Measurements from ENCODE around the gene COBLL1.
A peak's percentile ranks its signal among the peaks of the same experiment; 100 is the strongest.

COBLL1 gene

GRCh38 chr2:164760179-164760578, 81.4 kb downstream of the COBLL1 start:
- Histone ChIP-seq H3K36me3 (ENCODE audit: control insufficient read depth in 2 of 2, insufficient read depth in 1 of 2, low read length in 2 of 2) (no peaks in the 10 kb centered on the region), H3K4me3 (ENCODE audit: low read depth, low read length) (no peak overlapping the region), H3K4me1 (ENCODE audit: control insufficient read depth, insufficient read depth, low read length) (peaks cover 14% of the 10 kb centered on the region), H3K9me3 (ENCODE audit: control insufficient read depth, insufficient read depth, low read depth, low read length) (no peaks in the 10 kb centered on the region), H3K27ac (ENCODE audit: extremely low read depth, low read depth, low read length) (no peak overlapping the region)
- TF ChIP-seq ZNF514 (tag by site-specific recombination; IDR thresholded peaks at IDR 0.05) (no peak), ZNF24 (tag by site-specific recombination; IDR thresholded peaks at IDR 0.05) (no peak), ZBTB11 (tag by site-specific recombination; conservative IDR thresholded peaks at IDR 0.05; ENCODE audit: low read depth) (no peak), SP2 (tag by site-specific recombination; IDR thresholded peaks at IDR 0.05) (no peak), ZNF223 (tag by site-specific recombination; IDR thresholded peaks at IDR 0.05) (no peak), KLF9 (tag by site-specific recombination; IDR thresholded peaks at IDR 0.05; ENCODE audit: low read depth) (no peak), ZNF654 (tag by site-specific recombination; IDR thresholded peaks at IDR 0.05; ENCODE audit: low read depth) (no peak), GLIS2 (tag by site-specific recombination; IDR thresholded peaks at IDR 0.05) (no peak), IKZF3 (tag by site-specific recombination; IDR thresholded peaks at IDR 0.05) (no peak), ZNF114 (tag by site-specific recombination; IDR thresholded peaks at IDR 0.05) (no peak)
- ChIA-PET CTCF (interaction anchor here (0.7 kb wide), 1 partner anchor 122 kb away, joined by 3 read pairs; no protein-coding TSS in a partner anchor), POLR2A (no interaction called here)

GRCh38 chr2:164757934-164758695, 83.5 kb downstream of the COBLL1 start:
- CTCF ChIA-PET: no interaction called here
- POLR2A ChIA-PET: no interaction called here

More at GRCh38 chr2:164757934-164758695, 83.5 kb downstream of the COBLL1 start:
- TF ChIP-seq ZNF202 (tag by site-specific recombination; IDR thresholded peaks at IDR 0.05; ENCODE audit: borderline replicate concordance) (no peak), ZNF214 (tag by site-specific recombination; IDR thresholded peaks at IDR 0.05; ENCODE audit: borderline replicate concordance) (no peak), ZNF777 (tag by site-specific recombination; IDR thresholded peaks at IDR 0.05; ENCODE audit: borderline replicate concordance) (no peak), KLF17 (tag by site-specific recombination; IDR thresholded peaks at IDR 0.05) (no peak), GLIS1 (tag by site-specific recombination; IDR thresholded peaks at IDR 0.05) (no peak), PRDM6 (tag by site-specific recombination; IDR thresholded peaks at IDR 0.05) (0 out of 2 replicates have a peak, but pooled peaks have one; percentile 40), REST (tag by site-specific recombination; IDR thresholded peaks at IDR 0.05) (no peak)
- no peak overlapping the region for H3K27ac ChIP-seq (ENCODE audit: extremely low read depth, low read depth, low read length)
- H3K36me3 ChIP-seq (ENCODE audit: control insufficient read depth in 2 of 2, insufficient read depth in 1 of 2, low read length in 2 of 2): no peaks in the 10 kb centered on the region
- no peaks in the 10 kb centered on the region for H3K9me3 ChIP-seq (ENCODE audit: control insufficient read depth, insufficient read depth, low read depth, low read length)
- H3K4me3 ChIP-seq (ENCODE audit: low read depth, low read length): no peak overlapping the region
- peaks cover 14% of the 10 kb centered on the region for H3K4me1 ChIP-seq (ENCODE audit: control insufficient read depth, insufficient read depth, low read length)

Measured in HEK293 (cell line).